Measurements from ENCODE around the gene ACACB.

The ACACB gene

GRCh38 chr12:109110988-109111495 lies 5.3 kb upstream of the ACACB start:
- DNase-seq, result no peak

- DNase-seq, result no peak
Observed at GRCh38 chr12:109112720-109113465, 3.5 kb upstream of the ACACB start.

GRCh38 chr12:109113661-109114321 lies 2.6 kb upstream of the ACACB start:
- no peak for DNase-seq

- no peak for DNase-seq
Observed at GRCh38 chr12:109114644-109115043, 1.7 kb upstream of the ACACB start.

GRCh38 chr12:109115404-109115757 lies 1.0 kb upstream of the ACACB start:
- DNase-seq, result no peak

- no peak for DNase-seq
Observed at GRCh38 chr12:109116611-109116949, 193 bp downstream of the ACACB start.

- DNase-seq, result no peak
Observed at GRCh38 chr12:109120095-109120494, 3.7 kb downstream of the ACACB start.

GRCh38 chr12:109120557-109120956 lies 4.2 kb downstream of the ACACB start:
- DNase-seq, result no peak

- DNase-seq, result no peak
Observed at GRCh38 chr12:109121346-109121880, 5.0 kb downstream of the ACACB start.

GRCh38 chr12:109124878-109125648 lies 8.7 kb downstream of the ACACB start:
- DNase-seq, result no peak

- DNase-seq, result no peak
Observed at GRCh38 chr12:109125791-109126190, 9.4 kb downstream of the ACACB start.

- DNase-seq, result no peak
Observed at GRCh38 chr12:109126784-109127183, 10.4 kb downstream of the ACACB start.

- no peak for DNase-seq
Observed at GRCh38 chr12:109127533-109128242, 11.3 kb downstream of the ACACB start.

- DNase-seq, result no peak
Observed at GRCh38 chr12:109130297-109131153, 14.1 kb downstream of the ACACB start.

GRCh38 chr12:109131154-109132050 lies 15.0 kb downstream of the ACACB start:
- no peak for DNase-seq

GRCh38 chr12:109134186-109134917 lies 18.0 kb downstream of the ACACB start:
- DNase-seq, result no peak

- no peak for DNase-seq
Observed at GRCh38 chr12:109137055-109137454, 20.7 kb downstream of the ACACB start.

- no peak for DNase-seq
Observed at GRCh38 chr12:109139360-109139759, 23.0 kb downstream of the ACACB start.

- no peak for DNase-seq
Observed at GRCh38 chr12:109139791-109140190, 23.4 kb downstream of the ACACB start.

- no peak for DNase-seq
Observed at GRCh38 chr12:109140560-109140959, 24.2 kb downstream of the ACACB start.
